HepG2 (cell line): ENCODE data around the gene PPARA. TPM values are rescaled to one million over a fixed set of nuclear protein-coding genes. Genes with fewer than 3 reads are reported as not detected.

Experiments used
- ATAC-seq: fragments of 200-7000 bp; cut with Tn5 transposase; 3 replicates; pipeline ENCODE4 v1.9.1; 2020; ENCODE audit warnings: mild to moderate bottlenecking, moderate library complexity
- BruUV-seq: library from RNA; stranded (reverse); fragments of 400-500 nt; replicated peaks from 2 replicates; lab custom pipeline; 2021; lab: Mats Ljungman, UMichigan
- CTCF ChIA-PET: fragments of 300-600 bp; formaldehyde crosslinking; extraction: SDS; loops from one replicate; lab custom pipeline; 2021; ENCODE audit warnings: low total read pairs, inconsistent platforms, low intra/inter-chr PET ratio; lab: Yijun Ruan, JAX
- POLR2A ChIA-PET: fragments of 350-600 bp; sonication (Branson Sonifier 250); formaldehyde crosslinking; loops from one replicate; lab custom pipeline; 2020; ENCODE audit warnings: antibody characterized with exemption, inconsistent platforms; lab: Yijun Ruan, JAX
- DNase-seq: peaks from one replicate; pipeline ENCODE4 v3.0.0-alpha.2; 2015; ENCODE audit warnings: low spot score
- FAIRE-seq: peaks from 3 replicates; lab custom pipeline; 2011; peaks lifted over from hg19 to GRCh38; lab: Jason Lieb, UNC
- H2AFZ ChIP-seq: one replicate; pipeline ENCODE4 v1.6.1; 2011; ENCODE audit warnings: low read length, inconsistent platforms
- H3K27ac ChIP-seq: fragments of 300-600 bp; 3 replicates; pipeline ENCODE4 v1.8.0; 2011; ENCODE audit warnings: mixed run types, mild to moderate bottlenecking, mixed read lengths, low read length, inconsistent platforms; ENCODE audit not compliant: insufficient read depth; ENCODE audit errors: extremely low read length
- H3K27me3 ChIP-seq, 2 experiments: fragments of 200-600 bp in 1 of 2; 2 replicates in 1 of 2; 3 replicates in 1 of 2; pipeline versions ENCODE4 v1.6.0 to v1.8.0; 2011; ENCODE audit warnings: low read length in 2 of 2, mild to moderate bottlenecking in 2 of 2, moderate library complexity in 2 of 2, inconsistent platforms in 1 of 2; ENCODE audit not compliant: insufficient read depth in 2 of 2, control insufficient read depth in 1 of 2
- H3K36me3 ChIP-seq, 2 experiments: fragments of 200-600 bp in 1 of 2; replicated peaks in 1 of 2; 2 replicates in 1 of 2; 3 replicates in 1 of 2; pipeline versions ENCODE4 v1.5.1 to v1.8.0; 2011; ENCODE audit warnings: low read length in 2 of 2, inconsistent platforms in 1 of 2; ENCODE audit not compliant: insufficient read depth in 2 of 2, control insufficient read depth in 1 of 2
- H3K4me1 ChIP-seq: 2 replicates; pipeline ENCODE4 v1.5.1; 2012; ENCODE audit warnings: low read length, inconsistent platforms; ENCODE audit not compliant: insufficient read depth
- H3K4me2 ChIP-seq: 2 replicates; pipeline ENCODE4 v1.6.0; 2011; ENCODE audit warnings: low read depth, low read length, inconsistent platforms
- H3K4me3 ChIP-seq, 3 experiments: fragments of 200-600 bp in 1 of 3; sonication (generic), shearing (Covaris generic) in 1 of 3; replicated peaks in 1 of 3; 2 replicates each; pipeline ENCODE4 v1.5.1; 2011 to 2016; ENCODE audit warnings: low read length in 3 of 3, inconsistent platforms in 2 of 3, low read depth in 2 of 3, mild to moderate bottlenecking in 2 of 3, control low read depth in 1 of 3, mixed read lengths in 1 of 3; ENCODE audit not compliant: insufficient read depth in 1 of 3
- H3K79me2 ChIP-seq: one replicate; pipeline ENCODE4 v1.6.1; 2011; ENCODE audit warnings: low read length, inconsistent platforms; ENCODE audit not compliant: insufficient read depth
- H3K9ac ChIP-seq: 2 replicates; pipeline ENCODE4 v1.6.0; 2011; ENCODE audit warnings: mild to moderate bottlenecking, low read depth, low read length, inconsistent platforms; ENCODE audit not compliant: insufficient read depth
- H3K9me3 ChIP-seq: 2 replicates; pipeline ENCODE4 v1.5.1; 2012; ENCODE audit warnings: mild to moderate bottlenecking, low read length
- H4K20me1 ChIP-seq: 2 replicates; pipeline ENCODE4 v1.6.0; 2011; ENCODE audit warnings: inconsistent platforms, mild to moderate bottlenecking, low read length, moderate library complexity; ENCODE audit not compliant: insufficient read depth
- ELK4 ChIP-seq: sonication (generic); formaldehyde crosslinking; IDR thresholded peaks from 2 replicates; pipeline ENCODE4 v1.9.0; 2021; ENCODE audit warnings: missing genetic modification reagents, borderline replicate concordance
- FOSL1 ChIP-seq: sonication (generic); formaldehyde crosslinking; IDR thresholded peaks from 2 replicates; pipeline ENCODE4 v1.9.0; 2021; ENCODE audit warnings: missing genetic modification reagents, borderline replicate concordance
- HNRNPK ChIP-seq: fragments of 200-400 bp; formaldehyde crosslinking; IDR thresholded peaks from 2 replicates; pipeline ENCODE4 v1.6.1; 2018; ENCODE audit warnings: low read length, low read depth, moderate library complexity, mild to moderate bottlenecking; ENCODE audit not compliant: poor library complexity, severe bottlenecking
- HOMEZ ChIP-seq: IDR thresholded peaks from 2 replicates; pipeline ENCODE4 v1.6.1; 2016; ENCODE audit warnings: low read depth
- JUN ChIP-seq: sonication (generic); formaldehyde crosslinking; IDR thresholded peaks from 2 replicates; pipeline ENCODE4 v1.4.0; 2020; ENCODE audit warnings: mild to moderate bottlenecking, missing genetic modification reagents
- KDM5A ChIP-seq: fragments of 200-600 bp; sonication (generic); IDR thresholded peaks from 2 replicates; pipeline ENCODE4 v1.7.0; 2018; ENCODE audit warnings: antibody characterized with exemption, mild to moderate bottlenecking, low read length, borderline replicate concordance
- SRY ChIP-seq: sonication (generic); formaldehyde crosslinking; IDR thresholded peaks from 2 replicates; pipeline ENCODE4 v1.8.0; 2022; ENCODE audit warnings: mild to moderate bottlenecking, missing genetic modification reagents
- ZBTB1 ChIP-seq: sonication (generic); formaldehyde crosslinking; IDR thresholded peaks from 2 replicates; pipeline ENCODE4 v1.4.0; 2020; ENCODE audit warnings: missing genetic modification reagents, borderline replicate concordance
- ZNF431 ChIP-seq: sonication (generic); formaldehyde crosslinking; IDR thresholded peaks from 2 replicates; pipeline ENCODE4 v1.9.0; 2022; ENCODE audit warnings: missing genetic modification reagents, low read depth, mild to moderate bottlenecking, borderline replicate concordance
- WGBS: methylation state at CpG from one replicate; pipeline ENCODE4 v1.1.6; 2017; ENCODE audit warnings: low lambda C conversion rate; 5-methylcytosine and 5-hydroxymethylcytosine counted together
- in situ Hi-C: cut with HindIII; loops from 2 replicates; pipeline ENCODE4 v1.10.0; 2017; ENCODE audit warnings: low pct_unique_long_range_greater_than_20kb; ENCODE audit not compliant: extremely low pct_ligation_motif_present
- intact Hi-C: fragments of 100-400 bp; cut with micrococcal nuclease; formaldehyde crosslinking; loops from one replicate; pipeline ENCODE4 v1.10.0; 2022; ENCODE audit not compliant: unreplicated experiment
- polyA plus RNA-seq, 8 experiments: library from polyadenylated mRNA; depleted of rRNA in 3 of 8; stranded (reverse) in 7 of 8; unstranded in 1 of 8; fragments of >200 nt; fragmentation: Illumina TruSeq in 4 of 8; extraction: Trizol in 4 of 8; gene quantifications; 2 replicates each; pipeline versions ENCODE4 v1.2.1 to v1.2.3, GENCODE V29; 2011 to 2016; ENCODE audit warnings: low read depth in 4 of 8, missing spikeins in 1 of 8, mixed read lengths in 1 of 8; ENCODE audit not compliant: insufficient read depth in 1 of 8
- total RNA-seq, 5 experiments: library from RNA; depleted of rRNA; stranded (reverse); fragments of >200 nt; fragmentation: Illumina TruSeq; extraction: Trizol; gene quantifications; 2 replicates each; pipeline ENCODE4 v1.2.3, GENCODE V29; 2016; ENCODE audit warnings: low read depth in 1 of 5

The PPARA gene
- total and polyA plus RNA-seq, 2 of the 13 experiments (the other 11 are each of a cell fraction or from before 2014, with no cell fraction given) = 18.2 to 24.7 TPM

- DNase-seq (no peak), ATAC-seq (no peak), FAIRE-seq (no peak)
- Histone ChIP-seq H3K36me3 (peaks cover 10 to 61% of the 10 kb centered on the region in 2 experiments), H3K9me3 (peaks cover 18% of the 10 kb centered on the region), H2AFZ (no peak overlapping the region), H3K4me2 (no peak overlapping the region), H3K79me2 (no peaks in the 10 kb centered on the region), H3K27me3 (no peaks in the 10 kb centered on the region), H3K4me3 (no peak overlapping the region), H3K9ac (no peak overlapping the region), H3K4me1 (no peaks in the 10 kb centered on the region), H4K20me1 (no peaks in the 10 kb centered on the region), H3K27ac (no peak overlapping the region)
- ChIA-PET CTCF (no interaction called here), POLR2A (no interaction called here)
- TF ChIP-seq JUN (CRISPR knock-in tag) = no peak
- TF ChIP-seq KDM5A = no peak
- no peak for TF ChIP-seq FOSL1
- TF ChIP-seq ELK4 (CRISPR knock-in tag) = no peak
- no peak for TF ChIP-seq ZNF431 (CRISPR knock-in tag)
- no peak for TF ChIP-seq ZBTB1 (CRISPR knock-in tag)
- TF ChIP-seq SRY (CRISPR knock-in tag) = no peak
- TF ChIP-seq HOMEZ (CRISPR knock-in tag) = no peak
- no peak for TF ChIP-seq HNRNPK
- 97% methylated on average over 4 of the region's 4 CpGs for WGBS
- intact Hi-C loops = no loop called here
- no TSS peak for BruUV-seq
- in situ Hi-C loops = no loop called here
These were observed 62.7 kb downstream of the PPARA start for GRCh38 chr22:46213052-46213451.
